GM18502 (cell line): ENCODE data around the gene OIT3.

Experiments used
- ATAC-seq: cut with Tn5 transposase; IDR thresholded peaks from one replicate; pipeline ENCODE4 v1.9.1; 2021; ENCODE audit warnings: mild to moderate bottlenecking; ENCODE audit not compliant: unreplicated experiment, poor library complexity

The OIT3 gene

GRCh38 chr10:72893136-72893798 is at the start of gene OIT3:
TSS of gene OIT3 (plus strand) at chr10:72893739. CDS start at chr10:72893799, 60 bp downstream.
- no peak for ATAC-seq

GRCh38 chr10:72846238-72846637 is 47.3 kb upstream of the OIT3 start:
- ATAC-seq: no peak

GRCh38 chr10:72847681-72848080 is 45.9 kb upstream of the OIT3 start:
- no peak for ATAC-seq

GRCh38 chr10:72850861-72851260 is 42.7 kb upstream of the OIT3 start:
- no peak for ATAC-seq

- no peak for ATAC-seq
Measured at GRCh38 chr10:72851509-72851908, 42.0 kb upstream of the OIT3 start.

GRCh38 chr10:72852508-72852907 is 41.0 kb upstream of the OIT3 start:
- ATAC-seq: no peak

GRCh38 chr10:72855129-72855528 is 38.4 kb upstream of the OIT3 start:
- no peak for ATAC-seq

- ATAC-seq: no peak
Measured at GRCh38 chr10:72855790-72856189, 37.7 kb upstream of the OIT3 start.

- no peak for ATAC-seq
Measured at GRCh38 chr10:72858067-72858466, 35.5 kb upstream of the OIT3 start.

GRCh38 chr10:72862957-72863356 is 30.6 kb upstream of the OIT3 start:
- ATAC-seq: no peak

- no peak for ATAC-seq
Measured at GRCh38 chr10:72875250-72876055, 18.1 kb upstream of the OIT3 start.

GRCh38 chr10:72879245-72879644 is 14.3 kb upstream of the OIT3 start:
- no peak for ATAC-seq

GRCh38 chr10:72881291-72881690 is 12.2 kb upstream of the OIT3 start:
- no peak for ATAC-seq

- ATAC-seq: no peak
Measured at GRCh38 chr10:72883861-72884260, 9.7 kb upstream of the OIT3 start.

GRCh38 chr10:72885953-72886352 is 7.6 kb upstream of the OIT3 start:
- no peak for ATAC-seq

- ATAC-seq: no peak
Measured at GRCh38 chr10:72886621-72887020, 6.9 kb upstream of the OIT3 start.

GRCh38 chr10:72887043-72887442 is 6.5 kb upstream of the OIT3 start:
- ATAC-seq: no peak

- no peak for ATAC-seq
Measured at GRCh38 chr10:72888151-72888638, 5.3 kb upstream of the OIT3 start.

- no peak for ATAC-seq
Measured at GRCh38 chr10:72889391-72889831, 4.1 kb upstream of the OIT3 start.

GRCh38 chr10:72890086-72890485 is 3.5 kb upstream of the OIT3 start:
- no peak for ATAC-seq

GRCh38 chr10:72895236-72895850 is 1.8 kb downstream of the OIT3 start:
- no peak for ATAC-seq
